ENCODE measurements around the gene KSR2. TPM values are rescaled to one million over a fixed set of nuclear protein-coding genes. Genes with fewer than 3 reads are reported as not detected.

The KSR2 gene
- total RNA-seq, 1 donor from 2014 or later = 2.0 TPM

- Mint-ChIP-seq H3K4me1 (ENCODE audit: unreplicated experiment) (no peaks in the 10 kb centered on the region), H3K27ac (no peak overlapping the region), H3K9me3 (no peaks in the 10 kb centered on the region), H3K27me3 (peaks cover 63% of the 10 kb centered on the region), H3K36me3 (peaks cover 10% of the 10 kb centered on the region), H3K4me3 (no peak overlapping the region)
- TF ChIP-seq CTCF (conservative IDR thresholded peaks at IDR 0.05) = no peak
- no peak for DNase-seq (ENCODE audit: extremely low spot score, unreplicated experiment)
Measured at GRCh38 chr12:117518594-117519270, 450.1 kb downstream of the KSR2 start.

GRCh38 chr12:117517219-117517739 lies 451.5 kb downstream of the KSR2 start:
- TF ChIP-seq CTCF (conservative IDR thresholded peaks at IDR 0.05) = no peak
- H3K27me3 Mint-ChIP-seq = peaks cover 71% of the 10 kb centered on the region
- peaks cover 6% of the 10 kb centered on the region for H3K36me3 Mint-ChIP-seq
- no peaks in the 10 kb centered on the region for H3K9me3 Mint-ChIP-seq
- H3K4me3 Mint-ChIP-seq = no peak overlapping the region
- no peaks in the 10 kb centered on the region for H3K4me1 Mint-ChIP-seq (ENCODE audit: unreplicated experiment)
- no peak for DNase-seq (ENCODE audit: extremely low spot score, unreplicated experiment)
- H3K27ac Mint-ChIP-seq = no peak overlapping the region

- no peaks in the 10 kb centered on the region for H3K9me3 Mint-ChIP-seq
- H3K4me1 Mint-ChIP-seq (ENCODE audit: unreplicated experiment) = no peaks in the 10 kb centered on the region
- peaks cover 75% of the 10 kb centered on the region for H3K27me3 Mint-ChIP-seq
- peaks cover 6% of the 10 kb centered on the region for H3K36me3 Mint-ChIP-seq
- no peak for DNase-seq (ENCODE audit: extremely low spot score, unreplicated experiment)
- H3K27ac Mint-ChIP-seq = no peak overlapping the region
- TF ChIP-seq CTCF (conservative IDR thresholded peaks at IDR 0.05) = no peak
- no peak overlapping the region for H3K4me3 Mint-ChIP-seq
Measured at GRCh38 chr12:117516034-117516433, 452.8 kb downstream of the KSR2 start.

- H3K4me3 Mint-ChIP-seq = no peak overlapping the region
- peaks cover 6% of the 10 kb centered on the region for H3K36me3 Mint-ChIP-seq
- peaks cover 81% of the 10 kb centered on the region for H3K27me3 Mint-ChIP-seq
- H3K27ac Mint-ChIP-seq = no peak overlapping the region
- DNase-seq (ENCODE audit: extremely low spot score, unreplicated experiment) = no peak
- no peaks in the 10 kb centered on the region for H3K9me3 Mint-ChIP-seq
- H3K4me1 Mint-ChIP-seq (ENCODE audit: unreplicated experiment) = no peaks in the 10 kb centered on the region
- no peak for TF ChIP-seq CTCF (conservative IDR thresholded peaks at IDR 0.05)
Measured at GRCh38 chr12:117514016-117514415, 454.8 kb downstream of the KSR2 start.

GRCh38 chr12:117513353-117513752 lies 455.4 kb downstream of the KSR2 start:
- H3K9me3 Mint-ChIP-seq = no peaks in the 10 kb centered on the region
- TF ChIP-seq CTCF (conservative IDR thresholded peaks at IDR 0.05) = no peak
- H3K27ac Mint-ChIP-seq = no peak overlapping the region
- H3K27me3 Mint-ChIP-seq = peaks cover 82% of the 10 kb centered on the region
- no peaks in the 10 kb centered on the region for H3K4me1 Mint-ChIP-seq (ENCODE audit: unreplicated experiment)
- DNase-seq (ENCODE audit: extremely low spot score, unreplicated experiment) = no peak
- H3K36me3 Mint-ChIP-seq = peaks cover 6% of the 10 kb centered on the region
- no peak overlapping the region for H3K4me3 Mint-ChIP-seq

Data from type B pancreatic cell (in vitro differentiated cells).